H9 (cell line): ENCODE results near the gene ACOT8. TPM values are rescaled to one million over a fixed set of nuclear protein-coding genes. Genes with fewer than 3 reads are reported as not detected.

Experiments used
- DNase-seq: peaks from one replicate; pipeline ENCODE4 v3.0.0-alpha.2; 2017
- H2AFZ ChIP-seq: one replicate; pipeline ENCODE4 v1.6.1; 2013; ENCODE audit warnings: mild to moderate bottlenecking, low read length, control low read depth, moderate library complexity
- H2AK5ac ChIP-seq: 2 replicates; pipeline ENCODE4 v1.6.1; 2013; ENCODE audit warnings: low read length, control low read depth, mixed read lengths; ENCODE audit not compliant: insufficient read length
- H2BK120ac ChIP-seq: one replicate; pipeline ENCODE4 v1.6.1; 2013; ENCODE audit warnings: low read depth, mild to moderate bottlenecking, low read length, control low read depth, inconsistent platforms; ENCODE audit not compliant: poor library complexity, severe bottlenecking
- H2BK12ac ChIP-seq: 2 replicates; pipeline ENCODE4 v1.6.1; 2013; ENCODE audit warnings: low read length, control low read depth, mixed read lengths, low read depth; ENCODE audit not compliant: insufficient read length
- H2BK15ac ChIP-seq: 2 replicates; pipeline ENCODE4 v1.6.1; 2013; ENCODE audit warnings: low read depth, low read length, control low read depth
- H2BK20ac ChIP-seq: one replicate; pipeline ENCODE4 v1.6.1; 2013; ENCODE audit warnings: low read depth, mild to moderate bottlenecking, low read length, control low read depth, inconsistent platforms; ENCODE audit not compliant: poor library complexity, severe bottlenecking
- H2BK5ac ChIP-seq: 2 replicates; pipeline ENCODE4 v1.6.1; 2013; ENCODE audit warnings: low read length, control low read depth, mixed read lengths; ENCODE audit not compliant: insufficient read length
- H3K14ac ChIP-seq: 2 replicates; pipeline ENCODE4 v1.6.1; 2013; ENCODE audit warnings: low read length, control low read depth; ENCODE audit not compliant: insufficient read depth
- H3K18ac ChIP-seq: 2 replicates; pipeline ENCODE4 v1.6.1; 2013; ENCODE audit warnings: low read depth, mild to moderate bottlenecking, mixed read lengths, low read length, control low read depth; ENCODE audit not compliant: insufficient read length
- H3K23ac ChIP-seq: 2 replicates; pipeline ENCODE4 v1.6.1; 2013; ENCODE audit warnings: low read length, control low read depth, mixed read lengths, low read depth; ENCODE audit not compliant: insufficient read length
- H3K23me2 ChIP-seq: 2 replicates; pipeline ENCODE4 v1.6.1; 2013; ENCODE audit warnings: low read depth, mild to moderate bottlenecking, mixed read lengths, low read length, control low read depth; ENCODE audit not compliant: insufficient read length, poor library complexity, severe bottlenecking
- H3K27ac ChIP-seq: 2 replicates; pipeline ENCODE4 v1.5.1; 2013; ENCODE audit warnings: low read length, control low read depth, mixed read lengths, low read depth; ENCODE audit not compliant: insufficient read length
- H3K27me3 ChIP-seq: 2 replicates; pipeline ENCODE4 v1.6.1; 2013; ENCODE audit warnings: low read length, control low read depth, inconsistent platforms; ENCODE audit not compliant: insufficient read depth
- H3K4ac ChIP-seq: 2 replicates; pipeline ENCODE4 v1.6.1; 2013; ENCODE audit warnings: low read depth, mild to moderate bottlenecking, control low read depth, inconsistent platforms, low read length, moderate library complexity
- H3K4me1 ChIP-seq: 2 replicates; pipeline ENCODE4 v1.6.1; 2013; ENCODE audit warnings: low read length, control low read depth, inconsistent platforms; ENCODE audit not compliant: insufficient read depth
- H3K4me2 ChIP-seq: 2 replicates; pipeline ENCODE4 v1.6.1; 2013; ENCODE audit warnings: low read length, control low read depth, mixed read lengths; ENCODE audit not compliant: insufficient read length, insufficient read depth
- H3K56ac ChIP-seq: 2 replicates; pipeline ENCODE4 v1.6.1; 2013; ENCODE audit warnings: low read depth, mild to moderate bottlenecking, mixed read lengths, low read length, control low read depth; ENCODE audit not compliant: insufficient read length
- H3K79me1 ChIP-seq: 2 replicates; pipeline ENCODE4 v1.6.1; 2013; ENCODE audit warnings: low read depth, mild to moderate bottlenecking, moderate library complexity, low read length, control low read depth, inconsistent platforms; ENCODE audit not compliant: insufficient read depth, poor library complexity, severe bottlenecking
- H3K79me2 ChIP-seq: 2 replicates; pipeline ENCODE4 v1.6.1; 2013; ENCODE audit warnings: low read length, control low read depth, inconsistent platforms; ENCODE audit not compliant: insufficient read depth
- H3K9ac ChIP-seq: 2 replicates; pipeline ENCODE4 v1.6.1; 2013; ENCODE audit warnings: low read length, control low read depth, mixed read lengths; ENCODE audit not compliant: insufficient read length; ENCODE audit errors: extremely low read depth
- H3K9me3 ChIP-seq: one replicate; pipeline ENCODE4 v1.6.1; 2013; ENCODE audit warnings: low read depth, low read length, inconsistent platforms; ENCODE audit not compliant: control insufficient read depth
- H3T11ph ChIP-seq: one replicate; pipeline ENCODE4 v1.6.1; 2013; ENCODE audit warnings: mild to moderate bottlenecking, low read length, control low read depth, inconsistent platforms
- H4K20me1 ChIP-seq: one replicate; pipeline ENCODE4 v1.6.1; 2013; ENCODE audit not compliant: control insufficient read depth, insufficient read length, insufficient read depth
- H4K5ac ChIP-seq: 2 replicates; pipeline ENCODE4 v1.6.1; 2013; ENCODE audit warnings: low read depth, mild to moderate bottlenecking, mixed read lengths, low read length, control low read depth; ENCODE audit not compliant: insufficient read length
- H4K8ac ChIP-seq: replicated peaks from 2 replicates; pipeline ENCODE4 v1.6.1; 2013; ENCODE audit warnings: low read length, control low read depth, mixed read lengths, low read depth; ENCODE audit not compliant: insufficient read length
- H4K91ac ChIP-seq: 2 replicates; pipeline ENCODE4 v1.6.1; 2013; ENCODE audit warnings: low read depth, mild to moderate bottlenecking, moderate library complexity, mixed read lengths, low read length, control low read depth; ENCODE audit not compliant: insufficient read length
- H3K27ac Mint-ChIP-seq, 3 experiments: 2 replicates in 2 of 3; 3 replicates in 1 of 3; pipeline ENCODE4 v1.8.0; 2020 to 2021; ENCODE audit warnings: mixed read lengths in 3 of 3, mild to moderate bottlenecking in 1 of 3, moderate library complexity in 1 of 3
- H3K27me3 Mint-ChIP-seq: 2 replicates; pipeline ENCODE4 v1.8.0; 2021; ENCODE audit warnings: low read depth, mild to moderate bottlenecking, moderate library complexity, mixed read lengths
- H3K36me3 Mint-ChIP-seq, 3 experiments: 2 replicates in 2 of 3; 3 replicates in 1 of 3; pipeline ENCODE4 v1.8.0; 2020 to 2021; ENCODE audit warnings: low read depth in 3 of 3, mixed read lengths in 3 of 3; ENCODE audit not compliant: insufficient read depth in 1 of 3
- H3K4me1 Mint-ChIP-seq, 2 experiments: 2 replicates each; pipeline ENCODE4 v1.8.0; 2020; ENCODE audit warnings: mixed read lengths in 2 of 2
- H3K4me3 Mint-ChIP-seq, 2 experiments: 2 replicates in 1 of 2; 3 replicates in 1 of 2; pipeline ENCODE4 v1.8.0; 2020 to 2021; ENCODE audit warnings: mild to moderate bottlenecking in 2 of 2, mixed read lengths in 2 of 2, moderate library complexity in 1 of 2
- H3K9me3 Mint-ChIP-seq, 2 experiments: 2 replicates in 1 of 2; 3 replicates in 1 of 2; pipeline ENCODE4 v1.8.0; 2020; ENCODE audit warnings: mild to moderate bottlenecking in 2 of 2, mixed read lengths in 2 of 2, moderate library complexity in 1 of 2
- WGBS: extraction: QIAGEN DNeasy Blood & Tissue Kit; methylation state at CpG from one replicate; pipeline ENCODE4 v1.1.7; 2013; ENCODE audit warnings: missing lambda C conversion rate, low lambda C conversion rate, mixed read lengths; ENCODE audit not compliant: insufficient read length; ENCODE audit errors: extremely low coverage; 5-methylcytosine and 5-hydroxymethylcytosine counted together
- total RNA-seq: library from RNA; stranded (reverse); gene quantifications from 2 replicates; pipeline ENCODE4 v1.2.1, GENCODE V29; 2021
- TF ChIP-seq, protein P1 (sequence below): fragments of 200-600 bp; sonication (generic); conservative IDR thresholded peaks from 3 replicates; pipeline ENCODE4 v1.8.0; 2021; ENCODE audit warnings: antibody characterized with exemption, mild to moderate bottlenecking

Gene ACOT8
- total RNA-seq, 1 experiment from 2014 or later, result 26.7 TPM

DNA sequence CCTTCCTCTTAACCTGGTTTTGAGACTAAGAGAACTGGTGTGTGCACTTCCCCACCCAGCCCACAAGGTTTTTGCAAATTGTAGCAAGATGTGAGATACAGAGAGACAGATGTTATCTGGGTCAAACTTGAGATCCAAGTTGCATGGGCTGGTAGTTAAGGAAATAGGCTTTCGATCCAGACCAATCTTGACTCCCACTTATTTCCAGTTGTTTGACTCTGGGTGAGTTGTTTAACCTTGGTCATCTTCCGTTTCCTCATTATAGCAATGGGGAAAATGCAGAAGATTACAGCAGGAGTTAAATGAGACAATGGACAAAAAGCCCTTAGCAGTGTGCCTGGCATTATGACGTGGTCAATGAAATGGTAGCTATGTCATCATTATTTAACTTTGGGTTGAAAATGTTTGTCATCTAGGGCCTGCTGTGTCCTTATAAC, 21.8 kb downstream of the ACOT8 start:
- Histone ChIP-seq H3K18ac (no peak overlapping the region), H2BK12ac (no peak overlapping the region), H2BK15ac (no peak overlapping the region), H4K20me1 (no peaks in the 10 kb centered on the region), H4K91ac (no peak overlapping the region), H3K4me2 (peak overlapping the region; percentile 80), H3K14ac (no peak overlapping the region), H2BK120ac (no peak overlapping the region), H3K4ac (no peak overlapping the region), H3K9ac (no peak overlapping the region), H2AK5ac (no peak overlapping the region), H2BK20ac (no peak overlapping the region), H3K27ac (no peak overlapping the region), H3K23ac (no peak overlapping the region), H3K23me2 (peaks cover 9% of the 10 kb centered on the region), H3K56ac (no peak overlapping the region), H4K8ac (no peak overlapping the region), H3K79me1 (peaks cover 5% of the 10 kb centered on the region), H3K27me3 (no peaks in the 10 kb centered on the region), H4K5ac (no peak overlapping the region), H3T11ph (no peak overlapping the region), H2AFZ (no peak overlapping the region), H2BK5ac (no peak overlapping the region), H3K79me2 (no peaks in the 10 kb centered on the region), H3K4me1 (peaks cover 4% of the 10 kb centered on the region; the same call in 1 of the 2 replicates), H3K9me3 (no peaks in the 10 kb centered on the region)
- Mint-ChIP-seq H3K27me3 (no peaks in the 10 kb centered on the region), H3K27ac (no peak overlapping the region), H3K4me3 (peak overlapping the region; percentile 75 to 88; a peak in 2 of 5 replicates), H3K36me3 (peaks cover 2 to 31% (median 29%) of the 10 kb centered on the region in 3 experiments; a peak in 6 of 7 replicates), H3K4me1 (peaks cover 23% of the 10 kb centered on the region in 2 experiments), H3K9me3 (no peaks in the 10 kb centered on the region)
- no peak for DNase-seq
- TF ChIP-seq, protein P1, sequence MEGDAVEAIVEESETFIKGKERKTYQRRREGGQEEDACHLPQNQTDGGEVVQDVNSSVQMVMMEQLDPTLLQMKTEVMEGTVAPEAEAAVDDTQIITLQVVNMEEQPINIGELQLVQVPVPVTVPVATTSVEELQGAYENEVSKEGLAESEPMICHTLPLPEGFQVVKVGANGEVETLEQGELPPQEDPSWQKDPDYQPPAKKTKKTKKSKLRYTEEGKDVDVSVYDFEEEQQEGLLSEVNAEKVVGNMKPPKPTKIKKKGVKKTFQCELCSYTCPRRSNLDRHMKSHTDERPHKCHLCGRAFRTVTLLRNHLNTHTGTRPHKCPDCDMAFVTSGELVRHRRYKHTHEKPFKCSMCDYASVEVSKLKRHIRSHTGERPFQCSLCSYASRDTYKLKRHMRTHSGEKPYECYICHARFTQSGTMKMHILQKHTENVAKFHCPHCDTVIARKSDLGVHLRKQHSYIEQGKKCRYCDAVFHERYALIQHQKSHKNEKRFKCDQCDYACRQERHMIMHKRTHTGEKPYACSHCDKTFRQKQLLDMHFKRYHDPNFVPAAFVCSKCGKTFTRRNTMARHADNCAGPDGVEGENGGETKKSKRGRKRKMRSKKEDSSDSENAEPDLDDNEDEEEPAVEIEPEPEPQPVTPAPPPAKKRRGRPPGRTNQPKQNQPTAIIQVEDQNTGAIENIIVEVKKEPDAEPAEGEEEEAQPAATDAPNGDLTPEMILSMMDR, result no peak
- no CpG with 5 or more reads among the region's 3 CpGs for WGBS
